Ureter (tissue), 1 donor: ENCODE results near the gene DNHD1. TPM values are rescaled to one million over a fixed set of nuclear protein-coding genes. Genes with fewer than 3 reads are reported as not detected.

Source experiments
- DNase-seq: peaks from one replicate; pipeline ENCODE4 v3.0.0-alpha.2; 2020; ENCODE audit warnings: low spot score
- total RNA-seq: library from RNA; stranded (reverse); gene quantifications from one replicate; pipeline ENCODE4 v1.2.4, GENCODE V29; 2023
- donor health status: DM: yes; HTN: yes; CAD: no.

Gene DNHD1
- total RNA-seq, 1 donor from 2014 or later = 24.2 TPM

DNA sequence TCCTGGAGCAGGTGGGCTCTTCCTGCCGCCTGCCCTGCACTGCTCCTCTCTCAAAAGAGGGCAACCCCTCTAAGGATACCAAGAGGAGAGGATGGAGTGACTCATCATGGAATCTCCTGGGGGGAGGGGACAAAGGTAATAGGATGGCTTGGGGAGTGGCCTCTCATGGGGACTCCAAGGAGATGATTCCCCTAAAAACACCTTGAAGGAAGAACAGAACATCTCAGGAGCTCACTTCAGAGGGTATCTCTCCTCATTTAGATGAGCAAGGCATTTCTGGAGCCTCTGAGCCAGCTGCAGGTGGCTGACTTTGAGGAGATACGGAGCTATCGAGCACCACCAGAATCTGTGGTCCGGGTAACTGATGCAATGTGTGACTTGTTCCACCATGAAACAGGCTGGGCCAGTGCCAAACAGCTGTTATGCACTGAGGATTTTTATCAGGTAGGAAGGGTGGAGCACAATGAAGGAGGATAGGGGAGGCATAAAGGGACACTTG is 66.1 kb downstream of the DNHD1 start:
- no peak for DNase-seq

DNA sequence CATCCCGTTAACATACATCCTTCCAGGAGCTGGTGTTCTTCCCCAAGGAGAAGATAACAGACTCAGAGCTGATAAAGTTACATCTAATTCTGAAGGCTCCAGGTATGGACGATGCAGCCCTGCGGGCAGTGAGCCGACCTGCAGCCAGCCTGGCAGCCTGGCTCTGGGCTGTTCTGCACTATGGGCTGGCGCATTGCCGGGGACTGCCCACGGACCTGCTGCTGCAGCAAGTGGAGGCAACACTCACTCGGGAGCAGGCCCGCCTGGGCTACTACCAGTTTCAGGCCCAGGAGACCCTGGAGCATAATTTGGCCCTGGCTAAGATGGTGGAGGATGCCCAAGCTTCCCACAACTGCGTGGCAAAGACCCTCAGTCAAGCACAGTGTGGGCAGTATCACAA is 66.6 kb downstream of the DNHD1 start:
- DNase-seq = no peak

GRCh38 chr11:6565325-6565724 is 68.2 kb downstream of the DNHD1 start:
- no peak for DNase-seq

GRCh38 chr11:6565988-6566703 is 69.1 kb downstream of the DNHD1 start:
- no peak for DNase-seq

GRCh38 chr11:6566704-6567370 is 69.8 kb downstream of the DNHD1 start:
- no peak for DNase-seq

DNA sequence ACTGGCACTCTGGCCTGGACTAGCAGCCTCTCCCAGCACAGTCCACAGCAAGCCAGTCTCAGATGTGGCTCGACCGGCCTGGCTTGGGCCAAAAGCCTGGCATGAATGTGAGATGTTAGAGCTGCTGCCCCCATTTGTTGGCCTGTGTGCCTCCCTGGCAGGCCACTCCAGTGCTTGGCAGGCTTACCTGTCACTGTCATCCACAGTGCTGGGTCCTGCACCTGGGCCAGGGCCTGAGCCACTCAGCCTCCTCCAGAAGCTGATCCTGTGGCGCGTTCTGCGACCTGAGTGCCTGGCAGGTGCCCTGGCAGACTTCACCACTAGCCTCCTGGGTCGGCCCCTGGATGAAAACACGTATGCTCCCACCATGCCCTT is 70.3 kb downstream of the DNHD1 start:
- no peak for DNase-seq

DNA sequence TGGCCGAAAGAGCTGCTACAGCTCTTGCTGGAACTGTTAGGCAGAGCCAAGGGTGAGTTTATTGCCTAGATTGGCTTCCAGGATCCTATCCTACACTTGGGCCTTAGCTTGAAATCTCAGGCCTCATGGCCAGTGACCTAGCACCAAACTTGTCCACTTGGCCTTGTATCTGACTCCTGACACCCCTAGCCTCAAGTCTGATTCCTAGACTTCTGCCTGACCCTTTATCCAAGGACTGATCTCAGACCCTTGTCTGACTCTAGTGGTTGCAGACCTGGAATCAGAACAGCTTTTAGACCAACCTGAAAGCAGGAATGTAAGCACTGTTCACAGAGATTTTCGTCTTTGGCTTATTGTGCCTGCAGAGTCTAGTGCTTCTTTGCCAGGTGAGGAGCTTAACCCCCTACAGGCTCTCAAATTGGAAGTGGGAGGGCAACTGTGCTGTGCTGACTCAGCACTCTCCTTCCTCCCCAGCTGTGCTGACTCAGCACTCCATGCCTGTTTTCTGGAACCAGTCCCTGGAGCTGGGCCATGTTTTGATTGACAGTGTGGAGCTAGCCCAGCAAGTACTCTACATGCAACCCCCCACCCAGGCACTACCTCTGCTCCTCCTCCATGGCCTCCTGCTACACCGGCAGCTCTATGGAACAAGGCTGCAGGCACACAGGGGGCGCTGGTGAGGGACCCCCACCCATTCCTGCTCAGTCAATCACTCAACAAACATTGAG is 71.3 kb downstream of the DNHD1 start:
- no peak for DNase-seq

DNA sequence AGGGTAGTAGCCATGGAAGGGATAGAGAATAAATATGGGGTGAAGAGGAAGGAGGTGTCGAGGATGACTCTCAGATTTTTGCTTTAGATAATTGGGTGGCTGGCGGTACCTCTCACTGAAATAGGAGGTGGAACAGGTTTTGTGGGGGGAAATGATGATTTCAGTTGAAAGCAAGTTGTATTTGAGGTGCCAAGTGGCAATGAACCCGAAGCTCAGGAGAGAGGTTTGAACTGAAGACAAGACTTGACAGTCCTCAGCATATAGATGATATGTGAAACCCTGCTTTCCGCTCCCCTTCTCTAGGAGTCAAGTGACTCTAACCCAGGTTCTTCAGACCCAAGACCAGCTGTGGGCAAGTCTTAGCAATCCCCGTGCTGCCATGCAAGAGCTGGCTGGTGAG is 72.6 kb downstream of the DNHD1 start:
- DNase-seq = no peak

DNA sequence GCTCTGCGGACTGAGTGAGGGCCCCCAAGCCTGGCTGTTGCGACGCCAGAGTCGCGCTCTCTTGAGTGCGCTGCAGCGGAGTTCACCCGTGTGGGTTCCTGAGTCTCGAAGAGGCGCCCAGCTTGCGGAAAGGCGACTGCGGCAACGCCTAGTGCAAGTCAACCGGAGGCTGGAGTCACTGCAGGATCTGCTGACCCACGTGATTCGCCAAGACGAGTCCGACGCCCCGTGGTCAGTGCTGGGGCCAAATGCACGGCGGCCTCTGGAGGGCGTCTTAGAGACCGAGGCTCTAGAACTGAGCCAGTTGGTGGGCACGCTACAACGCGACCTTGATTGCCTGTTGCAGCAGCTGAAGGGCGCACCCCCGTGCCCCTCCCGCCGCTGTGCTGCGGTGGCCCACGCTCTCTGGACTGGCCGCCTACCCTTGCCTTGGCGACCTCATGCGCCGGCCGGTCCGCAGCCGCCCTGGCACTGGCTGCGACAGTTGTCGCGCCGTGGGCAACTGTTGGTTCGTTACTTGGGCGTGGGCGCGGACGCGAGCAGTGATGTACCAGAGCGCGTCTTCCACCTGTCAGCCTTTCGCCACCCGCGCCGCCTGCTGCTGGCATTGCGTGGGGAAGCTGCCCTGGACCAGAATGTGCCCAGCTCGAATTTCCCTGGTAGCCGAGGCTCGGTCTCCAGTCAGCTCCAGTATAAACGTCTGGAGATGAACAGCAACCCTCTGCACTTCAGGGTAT is 73.8 kb downstream of the DNHD1 start:
- no peak for DNase-seq

DNA sequence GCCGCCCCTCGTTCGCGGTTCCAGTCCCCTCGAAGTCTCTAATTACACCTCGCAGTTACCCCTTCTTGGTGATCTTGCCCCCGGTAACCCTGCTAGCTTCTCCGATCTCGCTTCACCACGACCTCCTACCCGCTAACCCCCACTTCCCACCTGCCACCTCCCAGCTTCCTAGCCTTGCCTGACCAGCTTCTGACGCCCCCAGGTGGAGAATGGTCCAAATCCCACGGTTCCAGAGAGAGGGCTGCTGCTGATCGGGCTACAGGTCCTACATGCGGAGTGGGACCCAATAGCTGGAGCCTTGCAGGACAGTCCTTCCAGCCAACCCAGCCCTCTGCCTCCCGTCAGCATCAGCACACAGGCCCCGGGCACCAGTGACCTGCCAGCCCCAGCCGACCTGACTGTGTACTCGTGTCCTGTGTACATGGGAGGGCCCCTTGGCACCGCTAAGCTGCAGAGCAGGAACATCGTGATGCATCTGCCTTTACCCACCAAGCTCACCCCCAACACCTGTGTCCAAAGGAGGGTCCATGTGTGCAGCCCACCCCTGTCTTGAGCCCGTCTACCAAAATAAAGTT is 74.4 kb downstream of the DNHD1 start:
- no peak for DNase-seq

- DNase-seq = no peak
Measured at GRCh38 chr11:6572215-6572614, 75.1 kb downstream of the DNHD1 start.

GRCh38 chr11:6574816-6575715 is 78.0 kb downstream of the DNHD1 start:
- no peak for DNase-seq

DNA sequence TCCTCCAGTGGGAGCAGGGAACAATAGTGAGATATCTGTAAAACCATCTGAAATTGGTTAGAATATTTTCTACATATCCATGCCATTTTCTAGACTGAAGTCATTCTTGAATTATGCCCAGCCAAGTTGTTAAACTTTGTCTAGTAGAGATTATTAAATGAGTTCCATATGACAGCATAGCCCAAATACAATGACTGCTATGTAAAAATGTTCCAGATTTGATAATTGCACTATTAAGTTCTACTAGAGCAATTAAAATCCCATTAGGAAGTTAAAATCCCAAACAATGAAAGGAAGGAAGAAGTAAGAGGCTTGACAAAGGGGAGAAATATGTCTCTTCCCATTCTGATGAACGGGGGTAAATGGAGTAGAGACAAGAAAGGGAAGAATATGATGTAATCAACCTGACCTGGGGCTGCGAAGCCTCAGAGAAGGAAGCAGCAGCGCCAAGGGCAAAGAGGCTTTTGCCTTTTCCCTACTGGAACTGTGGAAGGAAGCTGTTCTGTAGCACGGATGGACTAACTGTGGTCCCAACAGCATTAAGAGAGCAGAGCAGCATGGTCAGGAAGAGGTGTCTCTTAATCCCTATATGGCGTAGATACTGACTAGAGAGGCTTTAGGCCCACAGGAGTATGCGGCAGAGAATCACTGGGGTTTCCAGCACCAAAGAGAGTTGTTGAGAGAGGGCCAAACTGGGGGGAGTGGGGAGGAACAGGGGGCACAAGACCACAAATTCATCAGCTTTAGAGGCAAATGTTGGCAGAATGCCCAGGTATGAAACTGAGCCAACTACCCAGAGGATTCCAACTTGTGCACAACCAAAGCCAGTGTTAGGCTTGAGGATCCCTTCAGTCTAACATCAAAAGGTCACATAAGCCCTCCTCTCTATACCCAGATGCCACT is 79.6 kb downstream of the DNHD1 start:
- DNase-seq = peak; percentile 70

GRCh38 chr11:6578134-6578533 is 81.1 kb downstream of the DNHD1 start:
- DNase-seq = no peak

GRCh38 chr11:6579681-6580080 is 82.6 kb downstream of the DNHD1 start:
- no peak for DNase-seq

- no peak for DNase-seq
Measured at GRCh38 chr11:6583584-6583983, 86.5 kb downstream of the DNHD1 start.

- no peak for DNase-seq
Measured at GRCh38 chr11:6584528-6584927, 87.4 kb downstream of the DNHD1 start.

DNA sequence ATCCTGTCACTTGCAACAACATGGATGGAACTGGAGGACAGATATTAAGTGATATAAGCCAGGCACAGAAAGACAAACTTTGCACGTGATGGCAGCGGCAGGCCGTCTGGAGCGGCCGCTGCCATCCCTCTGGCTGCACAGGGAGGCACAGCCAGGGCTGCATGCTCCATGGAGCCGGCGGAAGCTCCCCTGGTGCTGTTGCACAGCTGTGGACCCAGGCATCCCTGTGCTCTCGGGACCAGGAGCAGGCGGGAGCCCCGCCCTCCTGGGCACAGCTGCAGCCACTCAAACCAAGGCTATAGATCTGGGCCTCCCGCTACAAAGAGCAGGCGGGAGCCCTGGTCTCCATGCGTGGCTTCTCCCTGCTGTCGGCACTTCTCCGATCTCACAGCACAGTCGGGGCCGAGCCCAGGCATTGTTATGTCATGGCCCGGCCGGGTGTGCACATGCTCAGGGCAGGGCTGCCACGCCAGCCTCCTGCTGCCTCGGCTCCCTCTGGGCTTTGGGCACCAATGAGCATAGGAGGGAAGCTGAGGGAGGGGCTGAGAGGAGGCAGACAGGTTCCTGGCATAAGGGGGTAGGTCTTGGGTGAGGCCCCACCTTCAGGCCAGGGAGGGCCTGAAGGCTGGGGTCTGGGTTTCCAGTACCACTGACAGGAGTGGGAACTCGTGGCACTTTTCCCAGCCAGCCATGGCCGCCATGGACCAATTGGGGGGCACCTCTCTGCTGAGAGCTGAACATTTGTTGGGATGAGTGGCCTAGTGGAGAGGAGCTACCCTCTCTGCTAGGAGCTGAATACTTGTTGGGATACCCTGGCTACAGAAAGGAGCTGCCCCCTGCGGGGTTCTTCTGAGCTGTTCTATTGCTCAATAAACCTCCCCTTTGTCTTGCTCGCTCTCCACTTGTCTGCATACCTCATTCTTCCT is 89.6 kb downstream of the DNHD1 start:
- DNase-seq = no peak
